GM19099 (cell line): Measurements from ENCODE around the gene RNF208.

Experiments
- POLR2A ChIP-seq: IDR thresholded peaks from 3 replicates; pipeline ENCODE4 v1.6.1; 2011; ENCODE audit warnings: low read depth; ENCODE audit not compliant: insufficient read length; ENCODE audit errors: extremely low read depth

The RNF208 gene

GRCh38 chr9:137176302-137177182 is 45.5 kb downstream of the RNF208 start:
- no peak for TF ChIP-seq POLR2A

- no peak for TF ChIP-seq POLR2A
These were observed 46.6 kb downstream of the RNF208 start for GRCh38 chr9:137175345-137175961.

GRCh38 chr9:137174722-137175293 is 47.2 kb downstream of the RNF208 start:
- no peak for TF ChIP-seq POLR2A

GRCh38 chr9:137173796-137174664 is 48.0 kb downstream of the RNF208 start:
- TF ChIP-seq POLR2A, result no peak

GRCh38 chr9:137172901-137173795 is 48.9 kb downstream of the RNF208 start:
- TF ChIP-seq POLR2A, result no peak

GRCh38 chr9:137171149-137171900 is 50.7 kb downstream of the RNF208 start:
- no peak for TF ChIP-seq POLR2A

GRCh38 chr9:137170486-137171148 is 51.4 kb downstream of the RNF208 start:
- no peak for TF ChIP-seq POLR2A
